GM12878 (cell line): ENCODE results near the gene MAST3.

Source experiments
- BHLHE40 ChIP-seq, 2 experiments: fragments of 450-650 bp in 1 of 2; IDR thresholded peaks; 2 replicates each; pipeline ENCODE4 v1.6.1; 2011 to 2017; ENCODE audit warnings: low read depth in 2 of 2, borderline replicate concordance in 1 of 2, improper control_type of control experiment in 1 of 2, low read length in 1 of 2, mild to moderate bottlenecking in 1 of 2
- CEBPZ ChIP-seq: fragments of 150-350 bp; IDR thresholded peaks from 2 replicates; pipeline ENCODE4 v1.6.1; 2016; ENCODE audit warnings: low read depth, low read length
- CTCF ChIP-seq, 3 experiments: IDR thresholded peaks in 2 of 3; conservative IDR thresholded peaks in 1 of 3; 2 replicates each; pipeline ENCODE4 v1.5.1; 2011; ENCODE audit warnings: low read depth in 3 of 3, low read length in 3 of 3, mild to moderate bottlenecking in 3 of 3, control low read depth in 2 of 3, moderate library complexity in 2 of 3, inconsistent platforms in 1 of 3, mixed read lengths in 1 of 3; ENCODE audit not compliant: control insufficient read depth in 2 of 3, insufficient read depth in 1 of 3; ENCODE audit errors: extremely low read depth in 1 of 3
- ETV6 ChIP-seq, 2 experiments: fragments of 450-650 bp in 1 of 2; IDR thresholded peaks in 1 of 2; conservative IDR thresholded peaks in 1 of 2; 2 replicates each; pipeline ENCODE4 v1.6.1; 2014; ENCODE audit warnings: antibody characterized with exemption in 1 of 2, borderline replicate concordance in 1 of 2, low read depth in 1 of 2, mild to moderate bottlenecking in 1 of 2, moderate library complexity in 1 of 2
- FOS ChIP-seq: IDR thresholded peaks from 3 replicates; pipeline ENCODE4 v1.6.1; 2011; ENCODE audit warnings: borderline replicate concordance; ENCODE audit not compliant: insufficient read length; ENCODE audit errors: extremely low read depth
- IRF3 ChIP-seq: fragments of 450-650 bp; IDR thresholded peaks from 2 replicates; pipeline ENCODE4 v1.6.1; 2014; ENCODE audit warnings: mild to moderate bottlenecking
- NFYB ChIP-seq: IDR thresholded peaks from 2 replicates; pipeline ENCODE4 v1.6.1; 2011; ENCODE audit warnings: low read depth, mild to moderate bottlenecking, low read length, improper control_type of control experiment, moderate library complexity; ENCODE audit not compliant: insufficient read depth
- NR2C1 ChIP-seq: fragments of 450-650 bp; IDR thresholded peaks from 2 replicates; pipeline ENCODE4 v1.6.1; 2017; ENCODE audit warnings: antibody characterized with exemption, mild to moderate bottlenecking, moderate library complexity
- RFX5 ChIP-seq: IDR thresholded peaks from 2 replicates; pipeline ENCODE4 v1.6.1; 2011; ENCODE audit warnings: low read depth, low read length, improper control_type of control experiment
- SMAD1 ChIP-seq: fragments of 450-650 bp; IDR thresholded peaks from 2 replicates; pipeline ENCODE4 v1.6.1; 2018; ENCODE audit warnings: mild to moderate bottlenecking, low read depth; ENCODE audit not compliant: partially characterized antibody
- ZSCAN29 ChIP-seq: fragments of 450-650 bp; IDR thresholded peaks from 2 replicates; pipeline ENCODE4 v1.6.1; 2017; ENCODE audit warnings: mild to moderate bottlenecking, moderate library complexity

GRCh38 chr19:18122860-18123795 is 25.6 kb downstream of the MAST3 start:
- TF ChIP-seq ZSCAN29, result no peak
- TF ChIP-seq RFX5, result no peak
- no peak for TF ChIP-seq NFYB
- no peak for TF ChIP-seq SMAD1
- TF ChIP-seq CTCF (IDR thresholded peaks at IDR 0.05 in 2 of 3, conservative IDR thresholded peaks at IDR 0.05 in 1 of 3; ENCODE audit: control insufficient read depth in 2 of 3, extremely low read depth in 1 of 3, insufficient read depth in 1 of 3, low read depth in 3 of 3, low read length in 3 of 3), result no peak
- TF ChIP-seq NR2C1, result no peak
- no peak for TF ChIP-seq IRF3
- TF ChIP-seq ETV6 (conservative IDR thresholded peaks at IDR 0.05 in 1 of 2, IDR thresholded peaks at IDR 0.05 in 1 of 2; ENCODE audit: borderline replicate concordance in 1 of 2, low read depth in 1 of 2), result no peak
- no peak for TF ChIP-seq FOS
- no peak for TF ChIP-seq CEBPZ
- no peak for TF ChIP-seq BHLHE40 (IDR thresholded peaks at IDR 0.05; ENCODE audit: borderline replicate concordance in 1 of 2, low read depth in 2 of 2, low read length in 1 of 2)
